HTR-8/SVneo (cell line): Measurements from ENCODE around the gene MSI2.

Experiments
- DNase-seq: peaks from one replicate; pipeline ENCODE4 v3.0.0; 2011; ENCODE audit warnings: low spot score, mixed read lengths; ENCODE audit not compliant: insufficient read length
- FAIRE-seq: peaks from 2 replicates; lab custom pipeline; 2011; peaks lifted over from hg19 to GRCh38; lab: Jason Lieb, UNC

MSI2 gene

GRCh38 chr17:57528058-57528451, 271.7 kb downstream of the MSI2 start:
- no peak for DNase-seq
- FAIRE-seq = no peak

- DNase-seq (no peak), FAIRE-seq (no peak)
Measured at GRCh38 chr17:57530026-57530425, 273.7 kb downstream of the MSI2 start.

GRCh38 chr17:57530508-57530907, 274.2 kb downstream of the MSI2 start:
- FAIRE-seq = peak; percentile 99

GRCh38 chr17:57531078-57531477, 274.8 kb downstream of the MSI2 start:
- DNase-seq = no peak
- FAIRE-seq = no peak

More at GRCh38 chr17:57530508-57530907, 274.2 kb downstream of the MSI2 start:
- DNase-seq = peak; percentile 59

GRCh38 chr17:57531648-57532504, 275.6 kb downstream of the MSI2 start:
- FAIRE-seq (peak; percentile 38), DNase-seq (no peak)

- FAIRE-seq (peak; percentile 68), DNase-seq (no peak)
Measured at GRCh38 chr17:57532556-57532955, 276.2 kb downstream of the MSI2 start.

GRCh38 chr17:57532966-57533365, 276.6 kb downstream of the MSI2 start:
- FAIRE-seq (peak; percentile 13), DNase-seq (no peak)

- peak; percentile 44 for FAIRE-seq
- no peak for DNase-seq
Measured at GRCh38 chr17:57533684-57534305, 277.5 kb downstream of the MSI2 start.

- DNase-seq (no peak), FAIRE-seq (no peak)
Measured at GRCh38 chr17:57534863-57535248, 278.5 kb downstream of the MSI2 start.

- FAIRE-seq = peak; percentile 73
- no peak for DNase-seq
Measured at GRCh38 chr17:57535249-57535966, 279.1 kb downstream of the MSI2 start.

GRCh38 chr17:57536289-57536688, 280.0 kb downstream of the MSI2 start:
- peak; percentile 83 for FAIRE-seq

GRCh38 chr17:57536789-57537523, 280.6 kb downstream of the MSI2 start:
- DNase-seq (no peak), FAIRE-seq (no peak)

More at GRCh38 chr17:57536289-57536688, 280.0 kb downstream of the MSI2 start:
- DNase-seq = no peak

- no peak for DNase-seq
- FAIRE-seq = no peak
Measured at GRCh38 chr17:57537524-57538410, 281.4 kb downstream of the MSI2 start.

- no peak for DNase-seq
- no peak for FAIRE-seq
Measured at GRCh38 chr17:57538736-57539456, 282.6 kb downstream of the MSI2 start.

- FAIRE-seq = no peak
Measured at GRCh38 chr17:57539529-57540301, 283.4 kb downstream of the MSI2 start.

GRCh38 chr17:57540596-57540995, 284.3 kb downstream of the MSI2 start:
- no peak for DNase-seq
- peak; percentile 59 for FAIRE-seq

More at GRCh38 chr17:57539529-57540301, 283.4 kb downstream of the MSI2 start:
- DNase-seq = no peak

- no peak for FAIRE-seq
- DNase-seq = no peak
Measured at GRCh38 chr17:57541049-57541448, 284.7 kb downstream of the MSI2 start.
